Hematopoietic multipotent progenitor cell treated with erythropoietin and hydrocortisone succinate and interleukin-3 and kit ligand, for 6 days (in vitro differentiated cells): Measurements from ENCODE around the gene SDF2.
"Not testable (repeated sequence)": the region's sequence is repeated elsewhere in the genome, so short reads cannot be mapped to it uniquely, and the experiment has no call there.

Source experiments
- DNase-seq: peaks from one replicate; pipeline ENCODE4 v3.0.0-alpha.2; 2015

SDF2 gene

GRCh38 chr17:28623696-28624095, 38.0 kb downstream of the SDF2 start:
- DNase-seq: no peak

- DNase-seq: no peak
Measured at GRCh38 chr17:28622186-28622585, 39.5 kb downstream of the SDF2 start.

- DNase-seq: no peak
Measured at GRCh38 chr17:28620010-28620409, 41.7 kb downstream of the SDF2 start.

- no peak for DNase-seq
Measured at GRCh38 chr17:28618464-28618863, 43.2 kb downstream of the SDF2 start.

GRCh38 chr17:28616281-28616680, 45.4 kb downstream of the SDF2 start:
- no peak for DNase-seq

- DNase-seq: no peak
Measured at GRCh38 chr17:28615260-28615940, 46.3 kb downstream of the SDF2 start.

- no peak for DNase-seq
Measured at GRCh38 chr17:28613931-28614381, 47.8 kb downstream of the SDF2 start, which contains the start of gene RSKR. Gene RSKR, minus strand, starts transcription at chr17:28614185. Its CDS starts 24 bp downstream, at chr17:28614161.

GRCh38 chr17:28612936-28613872, 48.5 kb downstream of the SDF2 start:
- peak; percentile 55 for DNase-seq

GRCh38 chr17:28612531-28612930, 49.2 kb downstream of the SDF2 start:
- DNase-seq: no peak

- no peak for DNase-seq
Measured at GRCh38 chr17:28610376-28610775, 51.3 kb downstream of the SDF2 start.

- not testable (repeated sequence) for DNase-seq
Measured at GRCh38 chr17:28604031-28604430, 57.7 kb downstream of the SDF2 start.

GRCh38 chr17:28599311-28600184, 62.2 kb downstream of the SDF2 start:
- peak; percentile 83 for DNase-seq

- DNase-seq: peak; percentile 97
Measured at GRCh38 chr17:28598799-28599310, 62.9 kb downstream of the SDF2 start, which contains the start of gene SPAG5. Gene SPAG5, minus strand, starts transcription at chr17:28599025. Its CDS starts 79 bp downstream, at chr17:28598946.

- DNase-seq: no peak
Measured at GRCh38 chr17:28598389-28598788, 63.3 kb downstream of the SDF2 start.
